NCI-H446 (cell line): Measurements from ENCODE around the gene GPRASP1.
"Not testable (repeated sequence)": the region's sequence is repeated elsewhere in the genome, so short reads cannot be mapped to it uniquely, and the experiment has no call there.

ENCODE experiments used
- DNase-seq, 2 experiments: peaks; one replicate each; lab custom pipeline; 2025; lab: John Stamatoyannopoulos, UW

The GPRASP1 gene

GRCh38 chrX:102651242-102652011 is at the start of gene GPRASP1:
Gene GPRASP1 (plus strand): TSS chrX:102651483. CDS start chrX:102653914, 2,431 bp downstream.
- no peak for DNase-seq

DNA sequence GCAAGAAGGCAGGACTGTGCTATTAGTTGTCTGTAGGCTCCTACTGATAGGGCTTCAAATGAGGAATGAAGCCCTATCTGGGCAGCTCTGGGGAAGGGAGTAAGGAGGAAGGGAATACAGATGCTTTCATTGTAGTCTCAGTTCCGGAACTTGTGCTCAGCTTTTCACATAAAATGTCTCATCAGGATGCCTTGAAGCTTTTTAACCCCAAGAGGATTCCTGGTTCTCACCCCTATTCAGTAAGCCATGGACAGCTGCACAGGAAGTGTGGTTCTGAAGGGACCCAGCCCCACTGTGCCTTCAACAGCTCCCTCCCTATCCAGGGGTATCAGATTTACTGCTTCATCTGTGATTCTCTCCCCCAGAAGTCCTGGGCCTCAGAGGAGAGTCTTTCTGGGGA is 47.0 kb upstream of the GPRASP1 start:
- no peak for DNase-seq

DNA sequence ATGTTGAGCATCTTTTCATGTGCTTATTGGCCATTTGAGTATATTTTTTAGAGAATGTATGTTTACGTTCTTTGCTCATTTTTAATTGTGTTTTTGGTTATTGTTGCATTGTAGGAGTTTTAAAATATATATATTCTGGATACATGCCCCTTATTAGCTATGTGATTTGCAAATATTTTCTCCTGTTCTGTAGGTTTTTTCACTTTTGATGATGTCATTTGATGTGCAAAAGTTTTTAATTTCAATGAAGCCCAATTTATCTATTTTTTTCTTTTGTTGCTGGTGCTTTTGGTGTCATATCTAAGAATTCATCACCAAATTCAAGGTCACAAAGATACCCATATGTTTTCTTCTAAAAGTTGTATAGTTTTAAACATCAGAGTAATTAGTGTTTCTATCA is 45.2 kb upstream of the GPRASP1 start:
- DNase-seq: no peak

- DNase-seq: no peak
Measured at GRCh38 chrX:102610905-102611304, 40.4 kb upstream of the GPRASP1 start.

GRCh38 chrX:102624105-102624504 is 27.2 kb upstream of the GPRASP1 start:
- no peak for DNase-seq

GRCh38 chrX:102627640-102628039 is 23.6 kb upstream of the GPRASP1 start:
- DNase-seq: no peak

DNA sequence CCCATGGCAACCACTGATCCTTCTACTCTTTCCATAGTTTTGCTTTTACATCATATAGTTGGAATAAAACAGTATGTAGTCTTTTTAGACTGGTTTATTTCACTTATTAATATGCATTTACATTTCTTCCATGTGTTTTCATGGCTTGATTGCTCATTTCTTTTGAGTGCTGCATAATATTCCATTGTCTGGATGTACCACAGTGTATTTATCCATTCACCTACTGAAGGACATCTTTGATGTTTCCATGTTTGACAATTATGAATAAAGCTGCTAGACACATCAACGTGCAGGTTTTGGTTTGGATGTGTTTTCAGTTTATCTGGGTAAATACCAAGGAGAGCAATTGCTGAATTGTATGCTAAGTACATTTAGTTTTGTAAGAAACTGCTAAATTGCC is 13.7 kb upstream of the GPRASP1 start:
- no peak for DNase-seq

GRCh38 chrX:102650903-102651241 is 411 bp upstream of the GPRASP1 start:
- no peak for DNase-seq

GRCh38 chrX:102652031-102652688 is 877 bp downstream of the GPRASP1 start:
- no peak for DNase-seq

- DNase-seq: peak in 1 of 2 experiments; percentile 61
Measured at GRCh38 chrX:102654696-102655095, 3.4 kb downstream of the GPRASP1 start.

GRCh38 chrX:102658556-102658955 is 7.3 kb downstream of the GPRASP1 start:
- no peak for DNase-seq

- DNase-seq: peak; percentile 2 to 68
Measured at GRCh38 chrX:102659790-102660757, 8.8 kb downstream of the GPRASP1 start.

GRCh38 chrX:102663820-102664219 is 12.5 kb downstream of the GPRASP1 start:
- not testable (repeated sequence) for DNase-seq

GRCh38 chrX:102667034-102667433 is 15.8 kb downstream of the GPRASP1 start:
- not testable (repeated sequence) for DNase-seq

- DNase-seq: no peak
Measured at GRCh38 chrX:102669526-102669925, 18.2 kb downstream of the GPRASP1 start.

DNA sequence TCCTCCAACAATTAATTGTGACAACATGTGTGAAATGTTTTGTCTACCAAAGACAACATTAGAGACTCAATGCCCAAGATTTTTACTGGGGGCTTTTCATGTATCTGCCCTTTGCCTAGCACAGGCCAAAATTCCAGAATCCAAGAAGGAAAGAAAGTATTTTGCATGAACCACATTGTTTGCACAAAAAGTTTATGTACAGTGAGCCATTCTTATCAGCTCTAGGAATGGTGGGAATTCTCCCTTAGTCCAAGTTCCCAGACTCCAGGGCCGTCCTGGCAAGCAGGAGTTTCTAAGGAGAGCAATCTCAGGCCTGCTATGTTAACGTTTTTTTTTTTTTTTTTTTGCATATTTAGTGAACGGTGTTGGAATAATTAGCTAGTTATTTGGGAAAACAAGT is 21.6 kb downstream of the GPRASP1 start:
- DNase-seq: no peak

- not testable (repeated sequence) for DNase-seq
Measured at GRCh38 chrX:102677479-102677878, 26.2 kb downstream of the GPRASP1 start.

DNA sequence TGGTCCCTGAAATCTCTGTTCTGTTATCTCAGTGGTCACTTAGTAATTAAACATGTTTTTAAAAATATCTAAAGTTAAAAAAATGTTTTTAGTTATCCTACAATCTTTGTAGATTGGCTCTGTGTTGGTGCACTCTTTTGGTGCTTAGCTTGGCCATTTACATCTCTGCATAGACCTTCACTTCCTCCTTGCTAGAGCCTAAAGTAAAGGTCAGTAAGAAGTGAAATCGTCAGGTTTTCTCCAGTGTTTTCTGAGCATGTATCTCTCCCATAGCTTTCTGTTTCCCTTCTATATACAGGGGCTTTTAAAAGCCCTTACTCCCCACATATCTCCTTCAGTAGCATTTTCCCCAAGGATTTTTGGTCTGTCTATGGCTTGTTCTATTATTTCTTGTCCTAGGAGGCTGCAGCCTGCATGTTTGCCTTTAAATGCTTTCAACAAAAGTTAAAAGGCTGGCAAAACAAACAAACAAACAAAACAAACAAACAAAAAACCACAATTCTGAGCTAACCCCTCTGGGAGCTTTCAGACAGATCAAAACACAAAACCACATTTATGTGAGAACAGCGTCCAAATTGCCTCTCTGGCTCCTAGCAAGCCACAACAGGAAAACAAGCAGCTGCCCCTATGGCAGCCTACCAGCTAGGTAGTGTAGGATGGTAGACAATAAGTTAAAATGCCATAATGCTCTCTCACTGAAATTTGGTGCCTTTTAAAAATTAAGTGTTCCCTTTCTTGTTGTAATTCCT is 33.7 kb downstream of the GPRASP1 start:
- no peak for DNase-seq

GRCh38 chrX:102694749-102695148 is 43.5 kb downstream of the GPRASP1 start:
- DNase-seq: no peak

DNA sequence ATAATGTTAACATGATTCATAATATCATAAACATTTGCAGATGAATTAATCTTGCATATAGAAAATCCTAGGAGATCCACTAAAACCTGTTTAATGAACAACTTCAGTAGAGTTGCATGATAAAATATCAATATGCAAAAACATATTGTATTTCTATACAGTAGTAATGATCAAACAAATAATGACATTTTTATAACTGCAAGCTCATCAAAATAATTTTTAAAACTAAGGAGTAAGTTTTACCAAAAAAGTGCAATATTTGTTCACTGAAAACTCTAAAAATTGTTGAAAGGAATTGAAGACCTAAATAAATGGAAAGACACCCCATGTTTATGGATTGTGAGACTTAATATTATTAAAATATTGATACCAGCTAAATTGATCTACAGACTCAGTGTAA is 45.0 kb downstream of the GPRASP1 start:
- DNase-seq: no peak

GRCh38 chrX:102697494-102697893 is 46.2 kb downstream of the GPRASP1 start:
- DNase-seq: peak; percentile 13 to 69
